Activated naive CD4-positive, alpha-beta T cell (primary cell): ENCODE measurements around the gene N4BP2L2.
A peak's percentile ranks its signal among the peaks of the same experiment; 100 is the strongest.

Experiments used
- DNase-seq, 4 experiments: peaks; one replicate each; lab custom pipeline; 2025; lab: John Stamatoyannopoulos, UW

The N4BP2L2 gene

GRCh38 chr13:32468502-32469142 lies 70.0 kb downstream of the N4BP2L2 start:
- no peak for DNase-seq

DNA sequence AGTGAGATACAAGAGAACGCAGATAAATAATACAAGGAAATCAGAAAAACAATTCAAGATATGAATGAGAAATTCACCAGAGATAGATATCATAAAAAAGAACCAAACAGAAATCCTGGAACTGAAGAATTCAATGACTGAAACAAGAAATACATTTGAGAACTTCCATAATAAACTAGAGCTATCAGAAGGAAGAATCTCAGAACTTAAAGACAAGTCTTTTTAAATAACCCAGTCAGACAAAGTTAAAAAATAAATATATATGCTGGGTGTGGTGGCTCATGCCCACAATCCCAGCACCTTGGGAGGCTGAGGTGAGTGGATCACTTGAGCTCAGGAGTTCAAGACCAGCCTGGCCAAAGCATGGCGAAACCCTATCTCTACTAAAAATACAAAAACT lies 82.0 kb downstream of the N4BP2L2 start:
- DNase-seq = no peak

DNA sequence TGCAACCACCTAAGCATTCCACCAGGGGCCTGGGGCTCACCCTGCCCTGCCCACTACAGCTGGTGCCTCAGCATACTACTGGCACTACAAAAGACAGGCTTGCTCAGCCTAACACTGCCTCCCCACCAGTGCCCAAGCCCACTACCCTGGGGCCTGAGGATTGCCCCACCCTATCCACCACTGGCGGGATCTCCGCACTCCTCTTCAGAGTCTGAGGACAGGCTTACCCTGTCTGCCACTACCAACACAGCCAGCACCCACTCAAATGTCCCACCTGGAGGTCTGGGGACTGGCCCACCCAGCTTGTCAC lies 83.0 kb downstream of the N4BP2L2 start:
- DNase-seq = no peak

- DNase-seq = no peak
Observed at GRCh38 chr13:32454886-32455593, 83.6 kb downstream of the N4BP2L2 start.

GRCh38 chr13:32453981-32454380 lies 84.6 kb downstream of the N4BP2L2 start:
- no peak for DNase-seq

DNA sequence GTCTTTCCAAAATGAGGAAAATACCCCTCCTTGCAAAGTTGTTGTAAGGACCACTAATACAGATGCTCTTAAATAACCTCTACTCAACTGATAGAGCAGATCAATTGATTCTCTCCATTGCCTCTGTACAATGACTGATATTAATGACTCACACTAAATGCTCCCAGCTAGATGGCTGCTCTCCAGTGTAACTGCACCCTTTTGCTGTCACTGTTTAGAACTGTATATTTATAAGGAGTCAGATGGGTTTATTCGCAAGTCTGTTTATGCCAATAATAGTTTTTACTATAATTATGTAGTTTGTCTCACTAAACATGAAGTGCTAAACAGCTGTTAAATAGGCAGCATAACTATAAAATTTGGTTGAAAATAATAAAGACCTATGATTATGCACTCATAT lies 89.6 kb downstream of the N4BP2L2 start:
- no peak for DNase-seq

DNA sequence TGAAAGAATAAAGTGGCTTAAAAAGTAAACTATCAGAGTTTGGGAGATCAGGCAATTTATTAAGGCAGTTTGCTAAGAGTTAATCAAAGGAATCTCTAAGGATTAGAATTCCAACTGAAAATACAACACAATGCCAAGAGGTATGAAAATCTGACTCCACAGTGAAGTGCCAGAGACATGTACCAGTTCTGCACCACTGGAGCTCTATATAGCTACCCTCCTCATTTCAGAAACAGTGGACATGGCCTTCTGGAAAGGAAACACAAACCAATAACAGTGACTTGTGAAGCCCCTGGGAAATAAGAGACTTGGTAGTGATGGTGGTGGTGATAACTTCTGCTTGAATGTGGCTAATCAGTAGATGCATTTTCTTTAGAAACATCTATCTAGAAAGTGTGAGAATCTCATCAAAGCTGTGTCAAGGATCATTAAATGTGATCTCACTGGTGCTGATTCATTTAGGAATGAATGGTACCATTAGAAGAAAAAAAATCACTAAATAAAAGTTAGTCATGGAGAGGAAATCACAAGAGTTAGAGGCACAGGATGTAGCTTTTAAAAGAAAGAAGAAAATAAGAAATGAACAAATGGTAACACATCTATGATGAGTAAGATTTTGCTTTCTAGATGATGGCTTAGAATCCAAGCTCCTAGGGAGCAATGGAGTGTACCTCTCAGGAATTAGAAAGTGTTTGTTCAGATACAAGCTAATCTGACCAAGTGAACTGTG lies 90.5 kb downstream of the N4BP2L2 start:
- no peak for DNase-seq

DNA sequence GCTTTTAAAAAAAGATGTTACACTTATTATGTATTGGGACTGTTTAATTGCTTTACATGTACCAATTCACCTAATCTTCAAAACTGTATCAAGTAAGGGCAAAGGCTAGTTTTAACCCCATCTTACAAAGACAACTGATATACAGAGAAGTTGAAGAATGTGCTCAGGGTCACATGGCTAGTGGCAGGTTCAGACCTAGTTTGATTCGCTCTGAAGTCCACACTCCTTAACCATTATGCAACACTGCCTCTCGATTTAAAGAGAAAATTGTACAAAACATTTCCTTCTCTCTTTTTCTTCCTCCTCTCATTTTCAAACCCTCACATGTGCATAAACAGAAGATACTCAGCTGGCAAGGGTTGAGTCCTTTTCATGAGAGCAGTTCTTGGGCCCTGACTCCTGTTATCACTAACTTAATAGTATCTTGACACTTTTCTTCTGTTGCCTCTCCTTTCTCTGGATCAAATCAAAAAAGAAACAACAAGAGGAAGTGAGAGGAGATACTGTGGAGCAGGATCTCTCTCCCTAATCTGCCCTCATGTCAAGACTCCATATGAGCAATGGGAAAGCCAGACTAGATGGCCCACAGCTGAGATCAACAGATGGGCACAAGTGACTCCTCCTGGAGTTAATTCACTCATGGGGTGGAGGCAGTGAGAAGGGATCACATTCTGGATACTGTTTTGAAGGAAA lies 91.7 kb downstream of the N4BP2L2 start:
- no peak for DNase-seq

DNA sequence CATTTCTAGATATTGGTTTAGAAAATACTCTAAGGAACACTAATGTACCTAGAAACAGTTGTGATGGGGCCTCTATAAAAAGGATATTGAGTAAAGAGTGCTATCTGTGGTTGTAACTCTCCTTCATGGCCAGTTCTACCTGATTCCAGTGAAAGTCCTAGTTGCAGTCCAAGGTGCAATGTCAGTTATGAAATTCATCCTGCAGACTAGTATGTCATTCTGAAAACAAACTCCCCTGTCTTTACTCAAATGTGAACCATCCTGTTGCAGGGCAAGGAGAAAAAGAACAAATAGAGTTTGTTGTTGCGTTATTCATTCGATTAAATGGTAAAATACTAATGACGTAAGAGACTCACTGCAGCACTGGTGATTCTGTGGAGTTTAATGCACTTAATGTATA lies 92.4 kb downstream of the N4BP2L2 start:
- no peak for DNase-seq

- DNase-seq = no peak
Observed at GRCh38 chr13:32445461-32445860, 93.1 kb downstream of the N4BP2L2 start.

DNA sequence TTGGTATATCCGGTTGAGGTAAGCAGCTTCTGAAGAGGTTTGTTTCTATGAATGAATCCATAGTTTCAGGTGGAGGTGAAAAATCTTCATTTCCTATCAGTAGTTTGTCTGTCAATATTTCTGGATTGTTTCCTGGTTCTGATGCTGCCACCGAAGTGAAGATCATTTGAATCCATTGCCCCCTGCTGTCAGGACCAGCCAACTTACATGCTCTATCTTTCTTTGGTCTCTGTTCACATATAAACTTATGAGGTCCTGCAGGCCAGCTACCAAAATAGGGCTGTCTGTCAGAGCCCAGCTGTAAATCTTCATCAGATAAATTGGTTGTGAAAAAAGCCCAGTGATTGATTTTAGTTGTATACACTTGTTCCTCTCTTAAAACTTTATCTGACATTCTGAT lies 95.5 kb downstream of the N4BP2L2 start:
- peak in 1 of 4 experiments; percentile 7 for DNase-seq

- no peak for DNase-seq
Observed at GRCh38 chr13:32438871-32439270, 99.7 kb downstream of the N4BP2L2 start.

GRCh38 chr13:32432856-32433255 lies 105.7 kb downstream of the N4BP2L2 start:
- DNase-seq = no peak

DNA sequence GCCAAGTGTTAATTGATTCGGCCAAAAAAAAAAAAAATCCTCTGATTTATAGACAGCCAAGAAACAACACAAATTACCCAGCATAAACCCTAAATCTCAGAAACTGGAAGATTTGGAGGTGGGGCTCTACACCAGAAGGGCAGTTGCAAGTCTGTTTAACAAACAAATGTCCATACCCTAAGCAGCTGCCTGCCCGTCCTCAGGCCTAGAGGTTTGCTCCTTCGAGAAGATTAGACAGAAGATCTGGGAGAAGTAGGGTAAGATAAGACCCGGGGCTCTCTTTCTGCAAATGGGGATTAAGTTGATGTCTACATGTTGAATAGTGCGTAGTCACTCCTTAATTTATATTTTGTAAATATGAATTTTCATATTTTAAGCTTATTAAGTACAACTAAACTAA lies 107.2 kb downstream of the N4BP2L2 start:
- no peak for DNase-seq

DNA sequence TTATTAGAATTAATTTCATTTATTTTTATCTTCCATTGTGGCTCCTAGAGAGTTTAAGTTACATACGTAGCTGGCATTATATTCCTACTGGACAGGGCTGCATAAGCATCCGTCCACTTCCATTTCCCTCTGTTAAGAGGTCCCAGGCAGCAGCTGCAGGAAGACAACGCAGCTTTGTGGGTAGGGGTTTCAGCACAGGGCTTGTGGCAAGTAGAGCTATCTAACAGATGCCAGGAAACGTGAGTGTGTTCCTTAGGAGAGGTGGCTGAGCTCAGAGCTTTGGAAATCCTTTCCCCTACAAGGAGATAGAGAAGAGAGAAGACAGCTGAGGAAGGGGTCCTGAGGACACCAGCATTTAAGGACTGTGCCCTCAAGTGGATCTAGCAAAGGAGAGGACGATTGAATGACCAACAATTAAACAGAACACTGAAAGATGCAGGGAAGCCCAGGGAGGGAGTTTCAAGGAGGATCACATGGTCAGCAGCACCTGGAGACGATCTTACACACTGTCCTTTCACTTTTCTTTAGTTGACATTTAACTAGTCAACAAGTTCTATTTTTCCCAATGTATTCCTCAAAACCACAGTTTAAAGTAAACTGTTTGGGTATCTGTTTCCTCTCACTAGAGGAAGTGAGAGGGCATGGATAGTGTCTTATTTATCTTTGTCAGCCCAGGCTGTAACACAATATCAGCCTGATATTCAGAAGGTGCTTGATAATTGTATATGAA lies 108.4 kb downstream of the N4BP2L2 start:
- no peak for DNase-seq

- no peak for DNase-seq
Observed at GRCh38 chr13:32429433-32429909, 109.1 kb downstream of the N4BP2L2 start.

DNA sequence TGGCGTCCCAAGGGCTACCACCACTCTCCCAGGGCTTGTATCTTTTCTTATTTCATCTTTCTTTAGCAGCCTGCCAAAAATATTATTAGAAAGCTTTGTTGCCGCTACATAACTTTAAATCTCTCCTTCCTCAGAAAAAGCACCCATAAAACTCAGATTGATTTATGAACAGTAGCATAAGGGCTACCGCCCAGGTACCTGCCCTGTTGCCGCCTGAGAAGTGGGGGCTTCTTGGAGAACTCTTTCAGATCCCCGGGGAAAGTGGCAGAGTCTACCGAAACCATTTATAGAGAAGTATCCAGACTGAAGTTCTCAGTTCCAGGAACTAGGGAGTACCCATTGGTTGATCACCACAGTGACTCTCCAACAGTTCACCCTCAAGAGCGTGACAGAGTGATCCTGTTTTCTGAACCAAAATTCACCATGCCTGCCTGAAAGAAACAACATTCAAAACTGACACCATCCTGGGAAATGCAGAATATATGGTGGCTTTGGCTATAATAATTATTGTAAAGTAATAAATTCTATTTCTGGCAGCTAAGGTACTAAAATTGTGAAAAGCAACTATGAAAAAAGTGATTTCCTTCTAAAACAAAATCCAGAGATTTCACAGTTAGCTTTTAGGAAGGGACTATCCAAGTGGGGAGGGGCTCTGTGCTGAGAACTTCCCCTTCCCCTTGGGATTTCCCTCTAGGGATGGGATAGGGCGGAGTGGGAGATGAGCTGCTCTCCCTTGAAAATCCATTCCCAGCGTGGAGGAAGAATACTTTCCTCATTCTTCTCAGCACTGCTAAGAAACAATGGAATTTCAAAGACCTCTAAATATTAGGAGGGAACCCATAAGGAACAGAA lies 109.8 kb downstream of the N4BP2L2 start:
- no peak for DNase-seq

DNA sequence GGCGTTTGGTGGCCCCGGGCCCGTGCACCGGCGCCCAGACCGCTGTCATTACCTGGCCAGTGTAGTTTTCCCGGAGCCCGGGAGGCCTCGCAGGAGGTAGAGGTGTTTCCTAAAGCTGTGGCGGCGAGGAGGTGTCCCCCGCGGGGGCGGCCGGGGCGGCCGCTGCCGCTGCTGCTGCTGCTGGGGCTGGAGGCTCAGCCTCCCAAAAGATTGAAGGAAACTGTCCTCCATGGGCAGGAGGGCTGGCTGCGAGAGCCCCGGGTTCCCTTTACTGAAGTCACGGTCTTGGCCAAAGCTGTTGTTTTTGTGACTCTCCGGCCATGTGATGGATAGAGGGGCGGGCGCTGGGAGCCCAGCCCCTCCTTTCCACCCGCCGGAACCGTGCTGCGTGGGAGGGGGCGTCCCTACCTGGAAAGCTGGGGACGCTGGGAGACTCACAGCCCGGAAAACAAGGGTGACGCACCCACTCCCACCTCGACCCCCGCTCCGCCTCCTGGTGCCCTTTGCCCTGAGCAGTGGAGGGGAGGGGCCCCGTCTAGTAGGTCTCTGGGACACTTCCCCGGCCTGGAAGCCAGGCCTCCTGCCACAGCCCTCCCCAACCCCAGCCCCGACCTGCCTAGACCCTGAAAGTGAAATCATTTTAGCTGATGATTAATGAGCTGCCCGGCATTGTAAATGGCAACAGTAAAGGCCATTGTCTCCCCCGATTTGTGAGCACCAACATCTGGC lies 110.6 kb downstream of the N4BP2L2 start, which contains the start of gene N4BP2L1:
Gene N4BP2L1, minus strand, starts transcription at position 279 of the 729 bp plus-strand sequence. Its CDS starts 48 bp downstream, at position 231.
- peak; percentile 45 to 67 (median 65) for DNase-seq

GRCh38 chr13:32426990-32427851 lies 111.4 kb downstream of the N4BP2L2 start:
- DNase-seq = peak; percentile 14 to 49 (median 23)
